ENCODE results near the gene ITPK1. TPM values are rescaled to one million over a fixed set of nuclear protein-coding genes. Genes with fewer than 3 reads are reported as not detected.

Gene ITPK1
- total RNA-seq, 1 experiment from 2014 or later: 60.1 TPM

GRCh38 chr14:93092606-93093556 lies 22.8 kb downstream of the ITPK1 start:
- ChIA-PET CTCF (no interaction called here), POLR2A (no interaction called here)
- Mint-ChIP-seq H3K27me3 (ENCODE audit: insufficient read depth, unreplicated experiment) (no peaks in the 10 kb centered on the region), H3K9me3 (ENCODE audit: unreplicated experiment) (no peaks in the 10 kb centered on the region), H3K36me3 (ENCODE audit: insufficient read depth, unreplicated experiment) (no peaks in the 10 kb centered on the region), H3K4me1 (ENCODE audit: low read depth, unreplicated experiment) (no peaks in the 10 kb centered on the region), H3K27ac (ENCODE audit: unreplicated experiment) (no peak overlapping the region), H3K4me3 (ENCODE audit: unreplicated experiment) (no peak overlapping the region)
- Histone ChIP-seq H3K36me3 (ENCODE audit: control insufficient read depth, insufficient read depth, low read length) (no peaks in the 10 kb centered on the region), H3K4me3 (ENCODE audit: low read depth, low read length) (no peak overlapping the region), H3K27me3 (replicated peaks; ENCODE audit: control insufficient read depth, insufficient read depth, low read length) (no peaks in the 10 kb centered on the region), H3K9me3 (no peaks in the 10 kb centered on the region), H3K4me1 (no peaks in the 10 kb centered on the region)
- no TSS peak for BruUV-seq (replicated peaks)
- intact Hi-C loops (cut with micrococcal nuclease; ENCODE audit: unreplicated experiment): loop anchor here (5.0 kb wide), 1 partner anchor 141 kb away; no protein-coding TSS in a partner anchor
- no peak for DNase-seq
- TF ChIP-seq CTCF (IDR thresholded peaks at IDR 0.05; ENCODE audit: insufficient read depth in 1 of 2, low read depth in 1 of 2, low read length in 1 of 2, severe bottlenecking in 1 of 2, unreplicated experiment in 1 of 2): no peak

GRCh38 chr14:93091666-93092065 lies 24.1 kb downstream of the ITPK1 start:
- Mint-ChIP-seq H3K27me3 (ENCODE audit: insufficient read depth, unreplicated experiment) (no peaks in the 10 kb centered on the region), H3K4me3 (ENCODE audit: unreplicated experiment) (no peak overlapping the region), H3K4me1 (ENCODE audit: low read depth, unreplicated experiment) (no peaks in the 10 kb centered on the region), H3K9me3 (ENCODE audit: unreplicated experiment) (no peaks in the 10 kb centered on the region), H3K36me3 (ENCODE audit: insufficient read depth, unreplicated experiment) (no peaks in the 10 kb centered on the region), H3K27ac (ENCODE audit: unreplicated experiment) (no peak overlapping the region)
- H3K4me3 ChIP-seq (ENCODE audit: low read depth, low read length): no peak overlapping the region
- H3K27me3 ChIP-seq (replicated peaks; ENCODE audit: control insufficient read depth, insufficient read depth, low read length): no peaks in the 10 kb centered on the region
- H3K9me3 ChIP-seq: no peaks in the 10 kb centered on the region
- ChIA-PET CTCF (interaction anchor here (0.5 kb wide), 1 partner anchor 404 kb away, joined by 6 read pairs; no protein-coding TSS in a partner anchor), POLR2A (no interaction called here)
- no peak for DNase-seq
- no peak for TF ChIP-seq CTCF (IDR thresholded peaks at IDR 0.05; ENCODE audit: insufficient read depth in 1 of 2, low read depth in 1 of 2, low read length in 1 of 2, severe bottlenecking in 1 of 2, unreplicated experiment in 1 of 2)
- no peaks in the 10 kb centered on the region for H3K36me3 ChIP-seq (ENCODE audit: control insufficient read depth, insufficient read depth, low read length)
- intact Hi-C loops (cut with micrococcal nuclease; ENCODE audit: unreplicated experiment): loop anchor here (5.0 kb wide), 1 partner anchor 139 kb away; no protein-coding TSS in a partner anchor
- no TSS peak for BruUV-seq (replicated peaks)
- no peaks in the 10 kb centered on the region for H3K4me1 ChIP-seq

- DNase-seq: no peak
- Mint-ChIP-seq H3K4me1 (ENCODE audit: low read depth, unreplicated experiment) (no peaks in the 10 kb centered on the region), H3K27ac (ENCODE audit: unreplicated experiment) (no peak overlapping the region), H3K27me3 (ENCODE audit: insufficient read depth, unreplicated experiment) (no peaks in the 10 kb centered on the region), H3K9me3 (ENCODE audit: unreplicated experiment) (no peaks in the 10 kb centered on the region), H3K36me3 (ENCODE audit: insufficient read depth, unreplicated experiment) (no peaks in the 10 kb centered on the region), H3K4me3 (ENCODE audit: unreplicated experiment) (no peak overlapping the region)
- no peaks in the 10 kb centered on the region for H3K4me1 ChIP-seq
- no peaks in the 10 kb centered on the region for H3K9me3 ChIP-seq
- no peaks in the 10 kb centered on the region for H3K27me3 ChIP-seq (replicated peaks; ENCODE audit: control insufficient read depth, insufficient read depth, low read length)
- BruUV-seq (replicated peaks): no TSS peak
- CTCF ChIA-PET: interaction anchor here (0.5 kb wide), 1 partner anchor 404 kb away, joined by 6 read pairs; no protein-coding TSS in a partner anchor
- POLR2A ChIA-PET: no interaction called here
- no peaks in the 10 kb centered on the region for H3K36me3 ChIP-seq (ENCODE audit: control insufficient read depth, insufficient read depth, low read length)
- H3K4me3 ChIP-seq (ENCODE audit: low read depth, low read length): no peak overlapping the region
- TF ChIP-seq CTCF (IDR thresholded peaks at IDR 0.05; ENCODE audit: insufficient read depth in 1 of 2, low read depth in 1 of 2, low read length in 1 of 2, severe bottlenecking in 1 of 2, unreplicated experiment in 1 of 2): no peak
- intact Hi-C loops (cut with micrococcal nuclease; ENCODE audit: unreplicated experiment): loop anchor here (5.0 kb wide), 1 partner anchor 139 kb away; no protein-coding TSS in a partner anchor
Measured at GRCh38 chr14:93090826-93091555, 24.7 kb downstream of the ITPK1 start.
